Common myeloid progenitor, CD34-positive (primary cell): ENCODE measurements around the gene REL.
"Not testable (repeated sequence)": the region's sequence is repeated elsewhere in the genome, so short reads cannot be mapped to it uniquely, and the experiment has no call there.

Experiments
- CTCF ChIA-PET: fragments of 350-600 bp; sonication (Branson Sonifier 250); formaldehyde crosslinking; loops from one replicate; lab custom pipeline; 2021; ENCODE audit warnings: antibody characterized with exemption; lab: Charles Lee
- POLR2A ChIA-PET: fragments of 350-600 bp; sonication (Branson Sonifier 250); formaldehyde crosslinking; loops from one replicate; lab custom pipeline; 2021; ENCODE audit warnings: antibody characterized with exemption; lab: Charles Lee
- DNase-seq, 3 donors: peaks; one replicate each; pipeline versions ENCODE4 v3.0.0 to v3.0.0-alpha.2; 2013
- H3K27ac ChIP-seq, 2 experiments: 1 replicate in 1 of 2; 2 replicates in 1 of 2; pipeline ENCODE4 v1.7.0; 2013; ENCODE audit warnings: inconsistent platforms in 2 of 2, low read length in 2 of 2, mild to moderate bottlenecking in 2 of 2, low read depth in 1 of 2, moderate library complexity in 1 of 2; ENCODE audit not compliant: severe bottlenecking in 2 of 2, insufficient read depth in 1 of 2, poor library complexity in 1 of 2
- H3K27me3 ChIP-seq, 5 experiments: replicated peaks in 2 of 5; 1 replicate in 3 of 5; 2 replicates in 2 of 5; pipeline versions ENCODE4 v1.6.1 to v1.7.0; 2013; ENCODE audit warnings: low read length in 4 of 5, mild to moderate bottlenecking in 2 of 5, moderate library complexity in 2 of 5, inconsistent platforms in 1 of 5; ENCODE audit not compliant: insufficient read depth in 5 of 5, control insufficient read depth in 4 of 5
- H3K36me3 ChIP-seq, 4 experiments: 1 replicate in 2 of 4; 2 replicates in 2 of 4; pipeline versions ENCODE4 v1.6.1 to v1.7.0; 2013; ENCODE audit warnings: low read length in 3 of 4, control low read depth in 1 of 4, mild to moderate bottlenecking in 1 of 4; ENCODE audit not compliant: control insufficient read depth in 4 of 4, insufficient read depth in 4 of 4
- H3K4me1 ChIP-seq, 4 experiments: 1 replicate in 3 of 4; 2 replicates in 1 of 4; pipeline versions ENCODE4 v1.6.1 to v1.7.1; 2013; ENCODE audit warnings: low read length in 3 of 4, mild to moderate bottlenecking in 3 of 4, control low read depth in 1 of 4, inconsistent platforms in 1 of 4, moderate library complexity in 1 of 4; ENCODE audit not compliant: control insufficient read depth in 4 of 4, insufficient read depth in 4 of 4; ENCODE audit errors: control extremely low read depth in 1 of 4
- H3K4me3 ChIP-seq, 7 experiments: 1 replicate in 4 of 7; 2 replicates in 3 of 7; pipeline versions ENCODE4 v1.5.1 to v1.7.0; 2013; ENCODE audit warnings: mild to moderate bottlenecking in 7 of 7, low read length in 6 of 7, moderate library complexity in 6 of 7, inconsistent platforms in 2 of 7, low read depth in 2 of 7, control low read depth in 1 of 7; ENCODE audit not compliant: insufficient read depth in 4 of 7, control insufficient read depth in 1 of 7; ENCODE audit errors: extremely low read depth in 1 of 7
- H3K9me3 ChIP-seq, 5 experiments: 1 replicate in 4 of 5; 2 replicates in 1 of 5; pipeline versions ENCODE4 v1.6.1 to v1.7.1; 2013; ENCODE audit warnings: low read length in 4 of 5, mild to moderate bottlenecking in 2 of 5, inconsistent platforms in 1 of 5, low read depth in 1 of 5, moderate library complexity in 1 of 5; ENCODE audit not compliant: control insufficient read depth in 4 of 5, insufficient read depth in 2 of 5; ENCODE audit errors: control extremely low read depth in 1 of 5
- WGBS: methylation state at CpG from one replicate; pipeline ENCODE4 v1.1.5; 2013; ENCODE audit not compliant: insufficient coverage; 5-methylcytosine and 5-hydroxymethylcytosine counted together

REL gene

DNA sequence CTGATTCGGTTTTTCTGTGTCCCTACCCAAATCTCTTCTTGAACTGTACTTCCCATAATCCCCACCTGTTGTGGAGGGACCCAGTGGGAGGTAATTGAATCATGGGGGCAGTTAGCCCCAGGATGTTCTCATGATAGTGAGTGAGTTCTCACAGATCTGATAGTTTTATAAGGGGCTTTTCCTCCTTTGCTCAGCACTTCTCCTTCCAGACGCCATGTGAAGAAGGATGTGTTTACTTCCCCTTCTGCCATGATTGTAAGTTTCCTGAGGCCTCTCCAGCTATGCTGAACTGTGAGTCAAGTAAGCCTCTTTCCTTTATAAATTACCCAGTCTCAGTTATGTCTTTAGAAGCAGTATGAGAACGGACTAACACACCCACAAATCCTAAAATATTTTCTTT is 16.0 kb upstream of the REL start:
- CTCF ChIA-PET, H3K4me3 ChIP-seq, POLR2A ChIA-PET, H3K36me3 ChIP-seq, H3K27ac ChIP-seq, H3K27me3 ChIP-seq, DNase-seq: not testable (repeated sequence)
- Histone ChIP-seq H3K4me1 (peaks cover 5 to 37% (median 12%) of the 10 kb centered on the region in 4 experiments), H3K9me3 (peaks cover 0 to 25% (median 3%) of the 10 kb centered on the region in 5 experiments)
- WGBS, result no CpG with 5 or more reads among the region's 3 CpGs

GRCh38 chr2:60867007-60867406 is 14.4 kb upstream of the REL start:
- Histone ChIP-seq H3K27ac (no peak overlapping the region), H3K36me3 (no peaks in the 10 kb centered on the region), H3K4me1 (peaks cover 5 to 29% (median 12%) of the 10 kb centered on the region in 4 experiments), H3K4me3 (no peak overlapping the region), H3K9me3 (peaks cover 0 to 25% (median 2%) of the 10 kb centered on the region in 5 experiments), H3K27me3 (no peaks in the 10 kb centered on the region)
- POLR2A ChIA-PET, result no interaction called here
- 97% methylated on average over 3 of the region's 3 CpGs for WGBS
- CTCF ChIA-PET, result interaction anchor here (1.1 to 1.7 kb wide), 2 partner anchors 14 to 20 kb away, joined by 3 to 4 read pairs; partner anchors contain the start of gene REL
- DNase-seq, result no peak

DNA sequence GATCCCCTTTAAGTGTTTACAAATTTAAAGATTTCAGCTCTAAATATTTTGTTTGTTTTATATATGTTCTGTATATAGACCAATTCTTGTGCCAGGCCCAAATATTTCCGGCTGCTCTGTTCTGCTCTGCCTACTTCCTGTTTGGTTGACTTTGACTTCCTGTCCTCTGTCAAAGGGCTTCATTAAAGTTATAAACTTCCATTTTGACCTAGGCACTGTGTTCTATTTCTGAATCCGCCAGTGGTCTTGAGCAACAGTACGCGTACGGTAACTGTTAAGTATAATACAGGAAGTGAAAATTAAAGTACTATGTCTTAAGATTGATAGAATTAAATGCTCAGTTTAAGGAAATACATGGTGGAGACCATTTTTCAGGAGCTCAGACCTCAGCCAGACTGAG is 13.5 kb upstream of the REL start:
- peak; percentile 38 to 81 (median 68) for DNase-seq
- peak overlapping the region in 2 of 7 experiments; percentile 25 to 34 for H3K4me3 ChIP-seq
- H3K4me1 ChIP-seq, result peaks cover 5 to 21% (median 10%) of the 10 kb centered on the region in 4 experiments
- no peak overlapping the region for H3K27ac ChIP-seq
- peaks cover 0 to 25% (median 0%) of the 10 kb centered on the region in 5 experiments for H3K9me3 ChIP-seq
- ChIA-PET POLR2A (no interaction called here), CTCF (interaction anchor here (1.1 to 1.7 kb wide), 2 partner anchors 14 to 19 kb away, joined by 3 to 4 read pairs; partner anchors contain the start of gene REL)
- 15% methylated on average over 4 of the region's 5 CpGs for WGBS
- no peaks in the 10 kb centered on the region for H3K36me3 ChIP-seq
- no peaks in the 10 kb centered on the region for H3K27me3 ChIP-seq

- no peak overlapping the region for H3K27ac ChIP-seq
- H3K9me3 ChIP-seq, result peaks cover 0 to 25% (median 0%) of the 10 kb centered on the region in 5 experiments
- H3K27me3 ChIP-seq, result no peaks in the 10 kb centered on the region
- H3K4me1 ChIP-seq, result peaks cover 5 to 16% (median 10%) of the 10 kb centered on the region in 4 experiments
- WGBS, result 100% methylated on average over 3 of the region's 6 CpGs
- H3K36me3 ChIP-seq, result no peaks in the 10 kb centered on the region
- DNase-seq, result no peak
- CTCF ChIA-PET, result interaction anchor here (1.7 kb wide), 1 partner anchor 13 kb away, joined by 4 read pairs; the partner anchor contains the start of gene REL
- peak overlapping the region in 1 of 7 experiments; percentile 25 for H3K4me3 ChIP-seq
- POLR2A ChIA-PET, result no interaction called here
Observed at GRCh38 chr2:60868589-60869273, 12.6 kb upstream of the REL start.

DNA sequence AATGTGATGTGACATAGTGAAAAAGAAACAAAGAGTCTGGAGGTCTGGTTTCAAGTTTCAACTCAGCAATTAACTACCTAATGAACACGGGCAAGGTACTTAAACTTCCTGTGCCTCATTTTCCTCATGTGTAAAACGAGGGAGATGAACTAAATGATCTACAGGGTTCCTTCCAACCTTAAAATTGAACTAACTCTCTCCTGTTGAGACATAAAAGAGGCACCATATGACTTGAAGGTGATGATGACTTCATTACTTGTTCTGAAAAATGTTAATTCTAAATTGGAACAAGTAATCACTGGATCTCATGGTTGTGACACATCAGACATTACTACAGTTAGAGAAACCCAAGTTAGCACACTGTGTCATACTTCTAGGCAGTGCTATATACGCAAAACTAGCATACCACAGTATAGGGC is 8.9 kb upstream of the REL start:
- ChIA-PET CTCF (no interaction called here), POLR2A (no interaction called here)
- WGBS, result 94% methylated on average over 2 of the region's 3 CpGs

DNA sequence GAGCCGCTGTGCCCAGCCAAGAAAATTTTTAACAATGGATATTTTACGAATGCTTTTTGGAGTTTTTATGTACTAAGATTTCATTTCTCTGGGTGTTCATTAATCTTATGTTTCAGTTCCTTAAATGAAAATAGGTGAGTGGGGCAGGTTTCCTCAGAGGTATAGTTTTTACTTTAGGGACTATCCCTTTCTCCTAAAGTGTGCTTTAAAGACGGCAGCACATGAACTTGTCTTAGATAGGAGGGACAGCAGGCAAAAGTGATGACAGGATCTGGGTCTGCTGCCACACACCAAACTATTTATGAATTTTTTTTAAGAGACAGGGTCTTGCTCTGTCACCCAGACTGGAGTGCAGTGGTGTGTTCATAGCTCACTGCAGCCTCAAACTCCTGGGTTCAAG is 8.0 kb upstream of the REL start:
- peaks cover 0 to 8% (median 0%) of the 10 kb centered on the region in 5 experiments for H3K9me3 ChIP-seq
- peaks cover 0 to 4% (median 0%) of the 10 kb centered on the region in 4 experiments for H3K4me1 ChIP-seq
- ChIA-PET POLR2A (no interaction called here), CTCF (interaction anchor here (0.6 kb wide), 1 partner anchor 113 kb away, joined by 3 read pairs; no protein-coding TSS in a partner anchor)
- DNase-seq, result no peak
- no peaks in the 10 kb centered on the region for H3K27me3 ChIP-seq
- no peak overlapping the region for H3K27ac ChIP-seq
- no peaks in the 10 kb centered on the region for H3K36me3 ChIP-seq
- WGBS, result 92% methylated on average over 2 of the region's 3 CpGs
- no peak overlapping the region for H3K4me3 ChIP-seq

More for the DNA sequence above, 8.9 kb upstream of the REL start:
- Histone ChIP-seq H3K27ac (no peak overlapping the region), H3K9me3 (peaks cover 0 to 11% (median 0%) of the 10 kb centered on the region in 5 experiments), H3K36me3 (no peaks in the 10 kb centered on the region), H3K4me1 (peaks cover 1 to 10% (median 5%) of the 10 kb centered on the region in 4 experiments), H3K27me3 (no peaks in the 10 kb centered on the region), H3K4me3 (no peak overlapping the region)
- no peak for DNase-seq

DNA sequence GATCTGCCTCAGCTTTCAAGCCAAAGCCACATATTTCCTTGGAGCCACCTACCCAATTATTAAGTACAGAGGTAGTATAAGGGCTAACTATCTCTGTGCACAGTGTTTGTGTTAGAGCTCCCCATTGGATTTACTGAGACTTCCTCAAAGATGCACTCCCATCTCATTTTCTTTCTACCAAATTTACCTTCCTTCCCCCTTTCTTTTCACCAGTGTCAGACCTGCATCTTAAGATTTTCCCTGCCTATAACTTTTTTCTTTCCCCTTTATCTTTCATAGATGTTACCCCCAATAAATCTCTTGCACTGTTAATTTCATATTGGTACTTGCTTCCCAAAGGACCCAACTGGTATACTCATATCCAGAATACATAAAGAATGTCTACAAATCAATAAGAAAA is 5.9 kb upstream of the REL start:
- no peaks in the 10 kb centered on the region for H3K27me3 ChIP-seq
- H3K4me3 ChIP-seq, result no peak overlapping the region
- peaks cover 0 to 4% (median 0%) of the 10 kb centered on the region in 5 experiments for H3K9me3 ChIP-seq
- peaks cover under 1 to 5% (median 1%) of the 10 kb centered on the region in 4 experiments for H3K4me1 ChIP-seq
- no peak for DNase-seq
- ChIA-PET POLR2A (no interaction called here), CTCF (no interaction called here)
- H3K27ac ChIP-seq, result no peak overlapping the region
- H3K36me3 ChIP-seq, result no peaks in the 10 kb centered on the region
